H9 (cell line): ENCODE measurements around the gene ACSS2. TPM values are rescaled to one million over a fixed set of nuclear protein-coding genes. Genes with fewer than 3 reads are reported as not detected.

Experiments used
- DNase-seq: peaks from one replicate; pipeline ENCODE4 v3.0.0-alpha.2; 2017
- H2AFZ ChIP-seq: one replicate; pipeline ENCODE4 v1.6.1; 2013; ENCODE audit warnings: mild to moderate bottlenecking, low read length, control low read depth, moderate library complexity
- H2AK5ac ChIP-seq: 2 replicates; pipeline ENCODE4 v1.6.1; 2013; ENCODE audit warnings: low read length, control low read depth, mixed read lengths; ENCODE audit not compliant: insufficient read length
- H2BK120ac ChIP-seq: one replicate; pipeline ENCODE4 v1.6.1; 2013; ENCODE audit warnings: low read depth, mild to moderate bottlenecking, low read length, control low read depth, inconsistent platforms; ENCODE audit not compliant: poor library complexity, severe bottlenecking
- H2BK12ac ChIP-seq: 2 replicates; pipeline ENCODE4 v1.6.1; 2013; ENCODE audit warnings: low read length, control low read depth, mixed read lengths, low read depth; ENCODE audit not compliant: insufficient read length
- H2BK15ac ChIP-seq: 2 replicates; pipeline ENCODE4 v1.6.1; 2013; ENCODE audit warnings: low read depth, low read length, control low read depth
- H2BK20ac ChIP-seq: one replicate; pipeline ENCODE4 v1.6.1; 2013; ENCODE audit warnings: low read depth, mild to moderate bottlenecking, low read length, control low read depth, inconsistent platforms; ENCODE audit not compliant: poor library complexity, severe bottlenecking
- H2BK5ac ChIP-seq: 2 replicates; pipeline ENCODE4 v1.6.1; 2013; ENCODE audit warnings: low read length, control low read depth, mixed read lengths; ENCODE audit not compliant: insufficient read length
- H3K14ac ChIP-seq: 2 replicates; pipeline ENCODE4 v1.6.1; 2013; ENCODE audit warnings: low read length, control low read depth; ENCODE audit not compliant: insufficient read depth
- H3K18ac ChIP-seq: 2 replicates; pipeline ENCODE4 v1.6.1; 2013; ENCODE audit warnings: low read depth, mild to moderate bottlenecking, mixed read lengths, low read length, control low read depth; ENCODE audit not compliant: insufficient read length
- H3K23ac ChIP-seq: 2 replicates; pipeline ENCODE4 v1.6.1; 2013; ENCODE audit warnings: low read length, control low read depth, mixed read lengths, low read depth; ENCODE audit not compliant: insufficient read length
- H3K23me2 ChIP-seq: 2 replicates; pipeline ENCODE4 v1.6.1; 2013; ENCODE audit warnings: low read depth, mild to moderate bottlenecking, mixed read lengths, low read length, control low read depth; ENCODE audit not compliant: insufficient read length, poor library complexity, severe bottlenecking
- H3K27ac ChIP-seq: 2 replicates; pipeline ENCODE4 v1.5.1; 2013; ENCODE audit warnings: low read length, control low read depth, mixed read lengths, low read depth; ENCODE audit not compliant: insufficient read length
- H3K27me3 ChIP-seq: 2 replicates; pipeline ENCODE4 v1.6.1; 2013; ENCODE audit warnings: low read length, control low read depth, inconsistent platforms; ENCODE audit not compliant: insufficient read depth
- H3K4ac ChIP-seq: 2 replicates; pipeline ENCODE4 v1.6.1; 2013; ENCODE audit warnings: low read depth, mild to moderate bottlenecking, control low read depth, inconsistent platforms, low read length, moderate library complexity
- H3K4me1 ChIP-seq: 2 replicates; pipeline ENCODE4 v1.6.1; 2013; ENCODE audit warnings: low read length, control low read depth, inconsistent platforms; ENCODE audit not compliant: insufficient read depth
- H3K4me2 ChIP-seq: 2 replicates; pipeline ENCODE4 v1.6.1; 2013; ENCODE audit warnings: low read length, control low read depth, mixed read lengths; ENCODE audit not compliant: insufficient read length, insufficient read depth
- H3K56ac ChIP-seq: 2 replicates; pipeline ENCODE4 v1.6.1; 2013; ENCODE audit warnings: low read depth, mild to moderate bottlenecking, mixed read lengths, low read length, control low read depth; ENCODE audit not compliant: insufficient read length
- H3K79me1 ChIP-seq: 2 replicates; pipeline ENCODE4 v1.6.1; 2013; ENCODE audit warnings: low read depth, mild to moderate bottlenecking, moderate library complexity, low read length, control low read depth, inconsistent platforms; ENCODE audit not compliant: insufficient read depth, poor library complexity, severe bottlenecking
- H3K79me2 ChIP-seq: 2 replicates; pipeline ENCODE4 v1.6.1; 2013; ENCODE audit warnings: low read length, control low read depth, inconsistent platforms; ENCODE audit not compliant: insufficient read depth
- H3K9ac ChIP-seq: 2 replicates; pipeline ENCODE4 v1.6.1; 2013; ENCODE audit warnings: low read length, control low read depth, mixed read lengths; ENCODE audit not compliant: insufficient read length; ENCODE audit errors: extremely low read depth
- H3K9me3 ChIP-seq: one replicate; pipeline ENCODE4 v1.6.1; 2013; ENCODE audit warnings: low read depth, low read length, inconsistent platforms; ENCODE audit not compliant: control insufficient read depth
- H3T11ph ChIP-seq: one replicate; pipeline ENCODE4 v1.6.1; 2013; ENCODE audit warnings: mild to moderate bottlenecking, low read length, control low read depth, inconsistent platforms
- H4K20me1 ChIP-seq: one replicate; pipeline ENCODE4 v1.6.1; 2013; ENCODE audit not compliant: control insufficient read depth, insufficient read length, insufficient read depth
- H4K5ac ChIP-seq: 2 replicates; pipeline ENCODE4 v1.6.1; 2013; ENCODE audit warnings: low read depth, mild to moderate bottlenecking, mixed read lengths, low read length, control low read depth; ENCODE audit not compliant: insufficient read length
- H4K8ac ChIP-seq: replicated peaks from 2 replicates; pipeline ENCODE4 v1.6.1; 2013; ENCODE audit warnings: low read length, control low read depth, mixed read lengths, low read depth; ENCODE audit not compliant: insufficient read length
- H4K91ac ChIP-seq: 2 replicates; pipeline ENCODE4 v1.6.1; 2013; ENCODE audit warnings: low read depth, mild to moderate bottlenecking, moderate library complexity, mixed read lengths, low read length, control low read depth; ENCODE audit not compliant: insufficient read length
- H3K27ac Mint-ChIP-seq, 3 experiments: 2 replicates in 2 of 3; 3 replicates in 1 of 3; pipeline ENCODE4 v1.8.0; 2020 to 2021; ENCODE audit warnings: mixed read lengths in 3 of 3, mild to moderate bottlenecking in 1 of 3, moderate library complexity in 1 of 3
- H3K27me3 Mint-ChIP-seq: 2 replicates; pipeline ENCODE4 v1.8.0; 2021; ENCODE audit warnings: low read depth, mild to moderate bottlenecking, moderate library complexity, mixed read lengths
- H3K36me3 Mint-ChIP-seq, 3 experiments: 2 replicates in 2 of 3; 3 replicates in 1 of 3; pipeline ENCODE4 v1.8.0; 2020 to 2021; ENCODE audit warnings: low read depth in 3 of 3, mixed read lengths in 3 of 3; ENCODE audit not compliant: insufficient read depth in 1 of 3
- H3K4me1 Mint-ChIP-seq, 2 experiments: 2 replicates each; pipeline ENCODE4 v1.8.0; 2020; ENCODE audit warnings: mixed read lengths in 2 of 2
- H3K4me3 Mint-ChIP-seq, 2 experiments: 2 replicates in 1 of 2; 3 replicates in 1 of 2; pipeline ENCODE4 v1.8.0; 2020 to 2021; ENCODE audit warnings: mild to moderate bottlenecking in 2 of 2, mixed read lengths in 2 of 2, moderate library complexity in 1 of 2
- H3K9me3 Mint-ChIP-seq, 2 experiments: 2 replicates in 1 of 2; 3 replicates in 1 of 2; pipeline ENCODE4 v1.8.0; 2020; ENCODE audit warnings: mild to moderate bottlenecking in 2 of 2, mixed read lengths in 2 of 2, moderate library complexity in 1 of 2
- WGBS: extraction: QIAGEN DNeasy Blood & Tissue Kit; methylation state at CpG from one replicate; pipeline ENCODE4 v1.1.7; 2013; ENCODE audit warnings: missing lambda C conversion rate, low lambda C conversion rate, mixed read lengths; ENCODE audit not compliant: insufficient read length; ENCODE audit errors: extremely low coverage; 5-methylcytosine and 5-hydroxymethylcytosine counted together
- total RNA-seq: library from RNA; stranded (reverse); gene quantifications from 2 replicates; pipeline ENCODE4 v1.2.1, GENCODE V29; 2021
- TF ChIP-seq, protein P1 (sequence below): fragments of 200-600 bp; sonication (generic); conservative IDR thresholded peaks from 3 replicates; pipeline ENCODE4 v1.8.0; 2021; ENCODE audit warnings: antibody characterized with exemption, mild to moderate bottlenecking

The ACSS2 gene
- total RNA-seq, 1 experiment from 2014 or later = 15.4 TPM

DNA sequence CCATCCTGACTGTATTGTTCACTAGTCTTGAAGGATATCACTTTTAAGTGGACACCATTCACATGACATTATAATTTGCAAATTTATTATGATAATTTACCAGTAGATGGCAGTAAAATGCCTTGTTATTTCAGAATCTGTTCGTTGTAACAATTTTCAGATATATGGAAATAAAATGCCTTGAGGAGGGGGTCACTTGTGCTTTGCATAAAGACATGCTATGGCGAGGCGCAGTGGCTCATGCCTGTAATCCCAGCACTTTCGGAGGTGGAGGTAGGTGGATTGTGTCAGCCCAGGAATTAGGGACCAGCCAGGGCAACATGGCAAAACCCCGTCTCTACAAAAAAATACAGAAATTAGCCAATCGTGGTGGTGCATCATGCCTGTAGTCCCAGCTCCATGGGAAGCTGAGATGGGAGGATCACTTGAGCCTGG, 41.9 kb upstream of the ACSS2 start:
- H3K36me3 Mint-ChIP-seq = peaks cover 0 to 10% (median 2%) of the 10 kb centered on the region in 3 experiments; a peak in 4 of 7 replicates
- Histone ChIP-seq H3K4me1 (no peaks in the 10 kb centered on the region), H2BK20ac (no peak overlapping the region), H3K79me2 (no peaks in the 10 kb centered on the region), H4K91ac (no peak overlapping the region), H2BK15ac (no peak overlapping the region), H2BK12ac (no peak overlapping the region), H2AK5ac (no peak overlapping the region), H4K8ac (no peak overlapping the region), H3K23ac (no peak overlapping the region), H4K5ac (no peak overlapping the region), H3K14ac (no peak overlapping the region), H3K9ac (no peak overlapping the region), H3K4ac (no peak overlapping the region), H3K56ac (no peak overlapping the region), H2BK5ac (no peak overlapping the region), H3K9me3 (no peaks in the 10 kb centered on the region), H3K18ac (no peak overlapping the region), H3K27me3 (no peaks in the 10 kb centered on the region), H3K27ac (no peak overlapping the region), H4K20me1 (no peaks in the 10 kb centered on the region), H3K4me2 (no peak overlapping the region), H2AFZ (no peak overlapping the region), H2BK120ac (no peak overlapping the region), H3K23me2 (no peaks in the 10 kb centered on the region), H3T11ph (no peak overlapping the region), H3K79me1 (no peaks in the 10 kb centered on the region)
- no peak overlapping the region for H3K27ac Mint-ChIP-seq
- no peak for DNase-seq
- TF ChIP-seq, protein P1, sequence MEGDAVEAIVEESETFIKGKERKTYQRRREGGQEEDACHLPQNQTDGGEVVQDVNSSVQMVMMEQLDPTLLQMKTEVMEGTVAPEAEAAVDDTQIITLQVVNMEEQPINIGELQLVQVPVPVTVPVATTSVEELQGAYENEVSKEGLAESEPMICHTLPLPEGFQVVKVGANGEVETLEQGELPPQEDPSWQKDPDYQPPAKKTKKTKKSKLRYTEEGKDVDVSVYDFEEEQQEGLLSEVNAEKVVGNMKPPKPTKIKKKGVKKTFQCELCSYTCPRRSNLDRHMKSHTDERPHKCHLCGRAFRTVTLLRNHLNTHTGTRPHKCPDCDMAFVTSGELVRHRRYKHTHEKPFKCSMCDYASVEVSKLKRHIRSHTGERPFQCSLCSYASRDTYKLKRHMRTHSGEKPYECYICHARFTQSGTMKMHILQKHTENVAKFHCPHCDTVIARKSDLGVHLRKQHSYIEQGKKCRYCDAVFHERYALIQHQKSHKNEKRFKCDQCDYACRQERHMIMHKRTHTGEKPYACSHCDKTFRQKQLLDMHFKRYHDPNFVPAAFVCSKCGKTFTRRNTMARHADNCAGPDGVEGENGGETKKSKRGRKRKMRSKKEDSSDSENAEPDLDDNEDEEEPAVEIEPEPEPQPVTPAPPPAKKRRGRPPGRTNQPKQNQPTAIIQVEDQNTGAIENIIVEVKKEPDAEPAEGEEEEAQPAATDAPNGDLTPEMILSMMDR = peak; percentile 57; the same call in 2 of the 3 replicates
- H3K9me3 Mint-ChIP-seq = peaks cover 9 to 14% of the 10 kb centered on the region in 2 experiments; a peak in 3 of 5 replicates
- WGBS = no CpG with 5 or more reads among the region's 6 CpGs
- peaks cover 23% of the 10 kb centered on the region for H3K27me3 Mint-ChIP-seq
- H3K4me3 Mint-ChIP-seq = no peak overlapping the region
- H3K4me1 Mint-ChIP-seq = no peaks in the 10 kb centered on the region
